HepG2 (cell line): ENCODE results near the gene LASP1. TPM values are rescaled to one million over a fixed set of nuclear protein-coding genes. Genes with fewer than 3 reads are reported as not detected.

ENCODE experiments used
- EZH2 ChIP-seq: conservative IDR thresholded peaks from 2 replicates; pipeline ENCODE4 v1.6.1; 2012; ENCODE audit warnings: mild to moderate bottlenecking, low read depth, low read length, moderate library complexity
- HOMEZ ChIP-seq: IDR thresholded peaks from 2 replicates; pipeline ENCODE4 v1.6.1; 2016; ENCODE audit warnings: low read depth
- MED13 ChIP-seq: sonication (generic); formaldehyde crosslinking; IDR thresholded peaks from 2 replicates; pipeline ENCODE4 v1.5.0; 2020; ENCODE audit warnings: missing genetic modification reagents
- POLR2AphosphoS5 ChIP-seq: IDR thresholded peaks from 2 replicates; pipeline ENCODE4 v1.6.1; 2012; ENCODE audit warnings: low read depth, low read length
- RAD21 ChIP-seq: fragments of 450-650 bp; formaldehyde crosslinking; IDR thresholded peaks from 2 replicates; pipeline ENCODE4 v1.5.0; 2020; ENCODE audit warnings: mild to moderate bottlenecking
- RFXANK ChIP-seq: IDR thresholded peaks from 2 replicates; pipeline ENCODE4 v1.6.1; 2016
- SP5 ChIP-seq: IDR thresholded peaks from 2 replicates; pipeline ENCODE4 v1.6.1; 2016; ENCODE audit warnings: low read depth, borderline replicate concordance
- STAT5B ChIP-seq: sonication (generic); formaldehyde crosslinking; IDR thresholded peaks from 2 replicates; pipeline ENCODE4 v1.4.0; 2020; ENCODE audit warnings: missing genetic modification reagents
- ZFP62 ChIP-seq: sonication (generic); formaldehyde crosslinking; IDR thresholded peaks from 2 replicates; pipeline ENCODE4 v1.4.0; 2020; ENCODE audit warnings: missing genetic modification reagents
- ZNF138 ChIP-seq: sonication (generic); formaldehyde crosslinking; IDR thresholded peaks from 2 replicates; pipeline ENCODE4 v1.5.0; 2020; ENCODE audit warnings: mild to moderate bottlenecking, low read depth, missing genetic modification reagents
- ZNF333 ChIP-seq: sonication (generic); formaldehyde crosslinking; IDR thresholded peaks from 2 replicates; pipeline ENCODE4 v1.4.0; 2020; ENCODE audit warnings: mild to moderate bottlenecking, missing genetic modification reagents, borderline replicate concordance
- ZNF530 ChIP-seq: sonication (generic); formaldehyde crosslinking; IDR thresholded peaks from 2 replicates; pipeline ENCODE4 v1.5.0; 2020; ENCODE audit warnings: low read depth, mild to moderate bottlenecking, missing genetic modification reagents
- ZNF644 ChIP-seq: IDR thresholded peaks from 2 replicates; pipeline ENCODE4 v1.6.1; 2016; ENCODE audit warnings: low read depth
- ZNF670 ChIP-seq: sonication (generic); formaldehyde crosslinking; IDR thresholded peaks from 2 replicates; pipeline ENCODE4 v1.8.0; 2022; ENCODE audit warnings: mild to moderate bottlenecking, missing genetic modification reagents, borderline replicate concordance
- ZNF703 ChIP-seq: sonication (generic); formaldehyde crosslinking; IDR thresholded peaks from 2 replicates; pipeline ENCODE4 v1.5.1; 2020; ENCODE audit warnings: missing genetic modification reagents, mild to moderate bottlenecking, moderate library complexity, borderline replicate concordance
- polyA plus RNA-seq, 8 experiments: library from polyadenylated mRNA; depleted of rRNA in 3 of 8; stranded (reverse) in 7 of 8; unstranded in 1 of 8; fragments of >200 nt; fragmentation: Illumina TruSeq in 4 of 8; extraction: Trizol in 4 of 8; gene quantifications; 2 replicates each; pipeline versions ENCODE4 v1.2.1 to v1.2.3, GENCODE V29; 2011 to 2016; ENCODE audit warnings: low read depth in 4 of 8, missing spikeins in 1 of 8, mixed read lengths in 1 of 8; ENCODE audit not compliant: insufficient read depth in 1 of 8
- total RNA-seq, 5 experiments: library from RNA; depleted of rRNA; stranded (reverse); fragments of >200 nt; fragmentation: Illumina TruSeq; extraction: Trizol; gene quantifications; 2 replicates each; pipeline ENCODE4 v1.2.3, GENCODE V29; 2016; ENCODE audit warnings: low read depth in 1 of 5
- TF ChIP-seq, protein P1 (sequence below): sonication (generic); formaldehyde crosslinking; IDR thresholded peaks from 2 replicates; pipeline ENCODE4 v1.5.0; 2020; ENCODE audit warnings: missing genetic modification reagents, mild to moderate bottlenecking, borderline replicate concordance
- TF ChIP-seq, protein P2 (sequence below): sonication (generic); formaldehyde crosslinking; IDR thresholded peaks from 2 replicates; pipeline ENCODE4 v1.4.0; 2020; ENCODE audit warnings: missing genetic modification reagents, borderline replicate concordance
- TF ChIP-seq, protein P3 (sequence below): sonication (generic); formaldehyde crosslinking; conservative IDR thresholded peaks from 2 replicates; pipeline ENCODE4 v1.4.0; 2020; ENCODE audit warnings: mild to moderate bottlenecking, missing genetic modification reagents, moderate library complexity

Gene LASP1
- total and polyA plus RNA-seq, 2 of the 13 experiments (the other 11 are each of a cell fraction or from before 2014, with no cell fraction given) = 70.1 to 97.0 TPM

DNA sequence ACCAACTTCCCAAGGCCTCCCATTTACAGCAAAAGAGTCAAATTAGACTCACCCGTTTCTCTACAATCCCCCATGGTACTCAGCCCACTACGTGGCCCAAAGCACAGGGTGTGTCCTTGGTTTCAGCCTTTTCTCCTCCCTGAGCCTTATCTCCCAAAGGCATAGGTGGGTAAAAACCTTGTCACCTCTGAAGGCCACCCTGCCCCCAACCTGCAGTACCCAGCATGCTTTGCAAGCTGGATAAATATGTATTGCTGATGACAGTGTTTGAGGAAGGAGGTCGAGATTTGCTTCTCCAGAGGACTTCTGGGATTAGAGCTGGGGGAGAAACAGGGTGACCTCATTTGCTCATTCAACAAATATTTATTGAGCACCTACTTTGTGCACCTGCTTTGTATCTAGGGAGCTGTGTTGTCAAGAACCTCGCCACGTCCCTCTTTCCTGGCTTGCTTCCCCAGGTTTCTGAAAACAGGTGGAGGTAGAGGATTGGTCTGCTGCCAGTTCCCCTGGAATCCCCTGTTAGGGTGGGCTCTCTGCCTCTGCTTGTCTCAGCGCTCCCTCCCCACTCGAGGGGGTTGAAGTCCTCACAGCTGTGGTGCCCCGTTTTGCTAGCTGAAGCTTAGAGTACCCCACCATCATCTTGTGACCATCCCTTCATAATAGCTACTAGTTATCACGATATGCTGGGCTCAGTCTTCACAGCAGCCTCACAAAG, 3.0 kb downstream of the LASP1 start (continued):
- TF ChIP-seq, protein P1, sequence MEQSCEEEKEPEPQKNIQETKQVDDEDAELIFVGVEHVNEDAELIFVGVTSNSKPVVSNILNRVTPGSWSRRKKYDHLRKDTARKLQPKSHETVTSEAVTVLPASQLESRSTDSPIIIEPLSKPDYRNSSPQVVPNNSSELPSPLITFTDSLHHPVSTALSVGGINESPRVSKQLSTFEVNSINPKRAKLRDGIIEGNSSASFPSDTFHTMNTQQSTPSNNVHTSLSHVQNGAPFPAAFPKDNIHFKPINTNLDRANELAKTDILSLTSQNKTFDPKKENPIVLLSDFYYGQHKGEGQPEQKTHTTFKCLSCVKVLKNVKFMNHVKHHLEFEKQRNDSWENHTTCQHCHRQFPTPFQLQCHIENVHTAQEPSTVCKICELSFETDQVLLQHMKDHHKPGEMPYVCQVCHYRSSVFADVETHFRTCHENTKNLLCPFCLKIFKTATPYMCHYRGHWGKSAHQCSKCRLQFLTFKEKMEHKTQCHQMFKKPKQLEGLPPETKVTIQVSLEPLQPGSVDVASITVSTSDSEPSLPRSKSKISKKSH (CRISPR knock-in tag) = no peak
- TF ChIP-seq HOMEZ (CRISPR knock-in tag) = no peak
- TF ChIP-seq RAD21 (CRISPR knock-in tag) = no peak
- TF ChIP-seq, protein P2, sequence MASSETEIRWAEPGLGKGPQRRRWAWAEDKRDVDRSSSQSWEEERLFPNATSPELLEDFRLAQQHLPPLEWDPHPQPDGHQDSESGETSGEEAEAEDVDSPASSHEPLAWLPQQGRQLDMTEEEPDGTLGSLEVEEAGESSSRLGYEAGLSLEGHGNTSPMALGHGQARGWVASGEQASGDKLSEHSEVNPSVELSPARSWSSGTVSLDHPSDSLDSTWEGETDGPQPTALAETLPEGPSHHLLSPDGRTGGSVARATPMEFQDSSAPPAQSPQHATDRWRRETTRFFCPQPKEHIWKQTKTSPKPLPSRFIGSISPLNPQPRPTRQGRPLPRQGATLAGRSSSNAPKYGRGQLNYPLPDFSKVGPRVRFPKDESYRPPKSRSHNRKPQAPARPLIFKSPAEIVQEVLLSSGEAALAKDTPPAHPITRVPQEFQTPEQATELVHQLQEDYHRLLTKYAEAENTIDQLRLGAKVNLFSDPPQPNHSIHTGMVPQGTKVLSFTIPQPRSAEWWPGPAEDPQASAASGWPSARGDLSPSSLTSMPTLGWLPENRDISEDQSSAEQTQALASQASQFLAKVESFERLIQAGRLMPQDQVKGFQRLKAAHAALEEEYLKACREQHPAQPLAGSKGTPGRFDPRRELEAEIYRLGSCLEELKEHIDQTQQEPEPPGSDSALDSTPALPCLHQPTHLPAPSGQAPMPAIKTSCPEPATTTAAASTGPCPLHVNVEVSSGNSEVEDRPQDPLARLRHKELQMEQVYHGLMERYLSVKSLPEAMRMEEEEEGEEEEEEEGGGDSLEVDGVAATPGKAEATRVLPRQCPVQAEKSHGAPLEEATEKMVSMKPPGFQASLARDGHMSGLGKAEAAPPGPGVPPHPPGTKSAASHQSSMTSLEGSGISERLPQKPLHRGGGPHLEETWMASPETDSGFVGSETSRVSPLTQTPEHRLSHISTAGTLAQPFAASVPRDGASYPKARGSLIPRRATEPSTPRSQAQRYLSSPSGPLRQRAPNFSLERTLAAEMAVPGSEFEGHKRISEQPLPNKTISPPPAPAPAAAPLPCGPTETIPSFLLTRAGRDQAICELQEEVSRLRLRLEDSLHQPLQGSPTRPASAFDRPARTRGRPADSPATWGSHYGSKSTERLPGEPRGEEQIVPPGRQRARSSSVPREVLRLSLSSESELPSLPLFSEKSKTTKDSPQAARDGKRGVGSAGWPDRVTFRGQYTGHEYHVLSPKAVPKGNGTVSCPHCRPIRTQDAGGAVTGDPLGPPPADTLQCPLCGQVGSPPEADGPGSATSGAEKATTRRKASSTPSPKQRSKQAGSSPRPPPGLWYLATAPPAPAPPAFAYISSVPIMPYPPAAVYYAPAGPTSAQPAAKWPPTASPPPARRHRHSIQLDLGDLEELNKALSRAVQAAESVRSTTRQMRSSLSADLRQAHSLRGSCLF = no peak
- TF ChIP-seq POLR2AphosphoS5 = no peak
- TF ChIP-seq STAT5B (CRISPR knock-in tag) = no peak
- TF ChIP-seq EZH2 = no peak
- TF ChIP-seq, protein P3, sequence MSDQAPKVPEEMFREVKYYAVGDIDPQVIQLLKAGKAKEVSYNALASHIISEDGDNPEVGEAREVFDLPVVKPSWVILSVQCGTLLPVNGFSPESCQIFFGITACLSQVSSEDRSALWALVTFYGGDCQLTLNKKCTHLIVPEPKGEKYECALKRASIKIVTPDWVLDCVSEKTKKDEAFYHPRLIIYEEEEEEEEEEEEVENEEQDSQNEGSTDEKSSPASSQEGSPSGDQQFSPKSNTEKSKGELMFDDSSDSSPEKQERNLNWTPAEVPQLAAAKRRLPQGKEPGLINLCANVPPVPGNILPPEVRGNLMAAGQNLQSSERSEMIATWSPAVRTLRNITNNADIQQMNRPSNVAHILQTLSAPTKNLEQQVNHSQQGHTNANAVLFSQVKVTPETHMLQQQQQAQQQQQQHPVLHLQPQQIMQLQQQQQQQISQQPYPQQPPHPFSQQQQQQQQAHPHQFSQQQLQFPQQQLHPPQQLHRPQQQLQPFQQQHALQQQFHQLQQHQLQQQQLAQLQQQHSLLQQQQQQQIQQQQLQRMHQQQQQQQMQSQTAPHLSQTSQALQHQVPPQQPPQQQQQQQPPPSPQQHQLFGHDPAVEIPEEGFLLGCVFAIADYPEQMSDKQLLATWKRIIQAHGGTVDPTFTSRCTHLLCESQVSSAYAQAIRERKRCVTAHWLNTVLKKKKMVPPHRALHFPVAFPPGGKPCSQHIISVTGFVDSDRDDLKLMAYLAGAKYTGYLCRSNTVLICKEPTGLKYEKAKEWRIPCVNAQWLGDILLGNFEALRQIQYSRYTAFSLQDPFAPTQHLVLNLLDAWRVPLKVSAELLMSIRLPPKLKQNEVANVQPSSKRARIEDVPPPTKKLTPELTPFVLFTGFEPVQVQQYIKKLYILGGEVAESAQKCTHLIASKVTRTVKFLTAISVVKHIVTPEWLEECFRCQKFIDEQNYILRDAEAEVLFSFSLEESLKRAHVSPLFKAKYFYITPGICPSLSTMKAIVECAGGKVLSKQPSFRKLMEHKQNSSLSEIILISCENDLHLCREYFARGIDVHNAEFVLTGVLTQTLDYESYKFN = peak; percentile 84
- no peak for TF ChIP-seq ZNF333 (CRISPR knock-in tag)
- no peak for TF ChIP-seq ZNF138
- no peak for TF ChIP-seq ZNF530 (CRISPR knock-in tag)
- peak; percentile 69; the same call in 1 of the 2 replicates for TF ChIP-seq SP5 (CRISPR knock-in tag)
- TF ChIP-seq ZNF644 (CRISPR knock-in tag) = no peak
- TF ChIP-seq RFXANK (CRISPR knock-in tag) = no peak
- no peak for TF ChIP-seq ZNF703 (CRISPR knock-in tag)
- TF ChIP-seq ZNF670 = no peak
- no peak for TF ChIP-seq MED13 (CRISPR knock-in tag)
- TF ChIP-seq ZFP62 = no peak
